ENCODE results near the gene OPTC.

Gene OPTC

GRCh38 chr1:203522237-203522636, 28.3 kb downstream of the OPTC start:
- peaks cover 41% of the 10 kb centered on the region for H3K4me1 ChIP-seq
- no peaks in the 10 kb centered on the region for H3K27me3 ChIP-seq
- peak; percentile 58 for DNase-seq
- TF ChIP-seq CTCF (IDR thresholded peaks at IDR 0.05; ENCODE audit: low read depth, low read length): no peak
- H3K4me3 ChIP-seq (ENCODE audit: low read depth, low read length): no peak overlapping the region
- H3K36me3 ChIP-seq: no peaks in the 10 kb centered on the region
- no peaks in the 10 kb centered on the region for H3K9me3 ChIP-seq

- H3K36me3 ChIP-seq: no peaks in the 10 kb centered on the region
- H3K9me3 ChIP-seq: no peaks in the 10 kb centered on the region
- TF ChIP-seq CTCF (IDR thresholded peaks at IDR 0.05; ENCODE audit: low read depth, low read length): no peak
- no peak overlapping the region for H3K4me3 ChIP-seq (ENCODE audit: low read depth, low read length)
- DNase-seq: no peak
- no peaks in the 10 kb centered on the region for H3K27me3 ChIP-seq
- peaks cover 41% of the 10 kb centered on the region for H3K4me1 ChIP-seq
Measured at GRCh38 chr1:203523667-203524066, 29.7 kb downstream of the OPTC start.

- Histone ChIP-seq H3K4me1 (peaks cover 40% of the 10 kb centered on the region), H3K9me3 (no peaks in the 10 kb centered on the region), H3K4me3 (ENCODE audit: low read depth, low read length) (no peak overlapping the region), H3K27me3 (no peaks in the 10 kb centered on the region), H3K36me3 (no peaks in the 10 kb centered on the region)
- DNase-seq: no peak
- no peak for TF ChIP-seq CTCF (IDR thresholded peaks at IDR 0.05; ENCODE audit: low read depth, low read length)
Measured at GRCh38 chr1:203524152-203524551, 30.2 kb downstream of the OPTC start.

- no peak overlapping the region for H3K4me3 ChIP-seq (ENCODE audit: low read depth, low read length)
- no peaks in the 10 kb centered on the region for H3K36me3 ChIP-seq
- peaks cover 33% of the 10 kb centered on the region for H3K4me1 ChIP-seq
- no peaks in the 10 kb centered on the region for H3K9me3 ChIP-seq
- DNase-seq: no peak
- H3K27me3 ChIP-seq: no peaks in the 10 kb centered on the region
- no peak for TF ChIP-seq CTCF (IDR thresholded peaks at IDR 0.05; ENCODE audit: low read depth, low read length)
Measured at GRCh38 chr1:203524824-203525223, 30.9 kb downstream of the OPTC start.

- Histone ChIP-seq H3K9me3 (no peaks in the 10 kb centered on the region), H3K36me3 (no peaks in the 10 kb centered on the region), H3K4me3 (ENCODE audit: low read depth, low read length) (no peak overlapping the region), H3K4me1 (peaks cover 28% of the 10 kb centered on the region), H3K27me3 (no peaks in the 10 kb centered on the region)
- no peak for DNase-seq
- no peak for TF ChIP-seq CTCF (IDR thresholded peaks at IDR 0.05; ENCODE audit: low read depth, low read length)
Measured at GRCh38 chr1:203525685-203526084, 31.7 kb downstream of the OPTC start.

- Histone ChIP-seq H3K4me3 (ENCODE audit: low read depth, low read length) (no peak overlapping the region), H3K4me1 (peaks cover 23% of the 10 kb centered on the region), H3K9me3 (no peaks in the 10 kb centered on the region), H3K36me3 (no peaks in the 10 kb centered on the region), H3K27me3 (no peaks in the 10 kb centered on the region)
- DNase-seq: no peak
- no peak for TF ChIP-seq CTCF (IDR thresholded peaks at IDR 0.05; ENCODE audit: low read depth, low read length)
Measured at GRCh38 chr1:203526130-203526529, 32.2 kb downstream of the OPTC start.
